Measurements from ENCODE around the gene RAD51D. TPM values are rescaled to one million over a fixed set of nuclear protein-coding genes. Genes with fewer than 3 reads are reported as not detected.

The RAD51D gene
- total RNA-seq, 1 donor from 2014 or later = 22.9 TPM

GRCh38 chr17:35130392-35130791 lies 10.7 kb upstream of the RAD51D start:
- Mint-ChIP-seq H3K27me3 (no peaks in the 10 kb centered on the region), H3K36me3 (ENCODE audit: low read depth) (peaks cover 52% of the 10 kb centered on the region), H3K9me3 (no peaks in the 10 kb centered on the region), H3K27ac (no peak overlapping the region), H3K4me3 (no peak overlapping the region), H3K4me1 (no peaks in the 10 kb centered on the region)
- CTCF ChIA-PET = interaction anchor here (1.9 kb wide), 1 partner anchor 11 kb away, joined by 6 read pairs; the partner anchor contains the start of gene RAD51D
- DNase-seq = no peak
- ATAC-seq (ENCODE audit: low read depth) = no peak
- intact Hi-C loops (cut with micrococcal nuclease) = no loop called here
- POLR2A ChIA-PET = no interaction called here
- TF ChIP-seq CTCF (IDR thresholded peaks at IDR 0.05) = no peak

GRCh38 chr17:35129973-35130351 lies 10.3 kb upstream of the RAD51D start:
- intact Hi-C loops (cut with micrococcal nuclease) = no loop called here
- peaks cover 48% of the 10 kb centered on the region for H3K36me3 Mint-ChIP-seq (ENCODE audit: low read depth)
- no peak overlapping the region for H3K4me3 Mint-ChIP-seq
- no peaks in the 10 kb centered on the region for H3K4me1 Mint-ChIP-seq
- ATAC-seq (ENCODE audit: low read depth) (no peak), DNase-seq (no peak)
- H3K9me3 Mint-ChIP-seq = no peaks in the 10 kb centered on the region
- no peaks in the 10 kb centered on the region for H3K27me3 Mint-ChIP-seq
- CTCF ChIA-PET = interaction anchor here (1.9 kb wide), 1 partner anchor 11 kb away, joined by 6 read pairs; the partner anchor contains the start of gene RAD51D
- TF ChIP-seq CTCF (IDR thresholded peaks at IDR 0.05) = no peak
- H3K27ac Mint-ChIP-seq = no peak overlapping the region
- POLR2A ChIA-PET = no interaction called here

- no peak for TF ChIP-seq CTCF (IDR thresholded peaks at IDR 0.05)
- H3K9me3 Mint-ChIP-seq = no peaks in the 10 kb centered on the region
- CTCF ChIA-PET = no interaction called here
These were observed 9.7 kb upstream of the RAD51D start for GRCh38 chr17:35129154-35129972.

GRCh38 chr17:35127751-35128514 lies 8.3 kb upstream of the RAD51D start:
- POLR2A ChIA-PET = no interaction called here
- ATAC-seq (ENCODE audit: low read depth) = no peak
- intact Hi-C loops (cut with micrococcal nuclease) = no loop called here

More at GRCh38 chr17:35129154-35129972, 9.7 kb upstream of the RAD51D start:
- Mint-ChIP-seq H3K4me3 (no peak overlapping the region), H3K4me1 (no peaks in the 10 kb centered on the region), H3K36me3 (ENCODE audit: low read depth) (peaks cover 42% of the 10 kb centered on the region), H3K27ac (no peak overlapping the region), H3K27me3 (no peaks in the 10 kb centered on the region)
- no peak for DNase-seq
- intact Hi-C loops (cut with micrococcal nuclease) = no loop called here
- ATAC-seq (ENCODE audit: low read depth) = no peak
- POLR2A ChIA-PET = no interaction called here

More at GRCh38 chr17:35127751-35128514, 8.3 kb upstream of the RAD51D start:
- Mint-ChIP-seq H3K27me3 (no peaks in the 10 kb centered on the region), H3K4me3 (no peak overlapping the region), H3K4me1 (no peaks in the 10 kb centered on the region), H3K36me3 (ENCODE audit: low read depth) (peaks cover 27% of the 10 kb centered on the region), H3K27ac (no peak overlapping the region), H3K9me3 (no peaks in the 10 kb centered on the region)
- no peak for DNase-seq
- CTCF ChIA-PET = interaction anchor here (0.6 kb wide), 1 partner anchor 64 kb away, joined by 4 read pairs; no protein-coding TSS in a partner anchor
- TF ChIP-seq CTCF (IDR thresholded peaks at IDR 0.05) = no peak

Measured in activated B cell treated with CpG ODN at 0.5 μM for 24 hours (primary cell).